Spleen (tissue), 11 donors: Measurements from ENCODE around the gene FASTKD1. TPM values are rescaled to one million over a fixed set of nuclear protein-coding genes. Genes with fewer than 3 reads are reported as not detected.

Source experiments
- DNase-seq: peaks from one replicate; pipeline ENCODE4 v3.0.0-alpha.2; 2020
- H3K27ac ChIP-seq, 8 donors: fragments of 200-600 bp; sonication (generic) in 7 of 8; 1 replicate in 4 of 8; 2 replicates in 4 of 8; pipeline versions ENCODE4 v1.5.0 to v1.8.0; 2016 to 2021; ENCODE audit warnings: inconsistent platforms in 4 of 8, mild to moderate bottlenecking in 4 of 8, moderate library complexity in 1 of 8
- H3K27me3 ChIP-seq, 7 donors: fragments of 200-600 bp; sonication (generic) in 6 of 7; replicated peaks in 1 of 7; 1 replicate in 4 of 7; 2 replicates in 3 of 7; pipeline versions ENCODE4 v1.5.0 to v1.8.0; 2016 to 2021; ENCODE audit warnings: inconsistent platforms in 3 of 7, mild to moderate bottlenecking in 1 of 7
- H3K36me3 ChIP-seq, 6 donors: fragments of 200-600 bp; sonication (generic) in 5 of 6; 1 replicate in 4 of 6; 2 replicates in 2 of 6; pipeline versions ENCODE4 v1.5.0 to v1.8.0; 2016 to 2021; ENCODE audit warnings: inconsistent platforms in 2 of 6
- H3K4me1 ChIP-seq, 6 donors: fragments of 200-600 bp; sonication (generic) in 5 of 6; 1 replicate in 3 of 6; 2 replicates in 3 of 6; pipeline versions ENCODE4 v1.5.0 to v1.8.0; 2016 to 2021; ENCODE audit warnings: inconsistent platforms in 3 of 6
- H3K4me3 ChIP-seq, 8 donors: fragments of 200-600 bp; sonication (generic) in 7 of 8; 1 replicate in 4 of 8; 2 replicates in 4 of 8; pipeline versions ENCODE4 v1.5.0 to v1.8.0; 2016 to 2021; ENCODE audit warnings: inconsistent platforms in 4 of 8, mild to moderate bottlenecking in 4 of 8, moderate library complexity in 2 of 8
- H3K9me3 ChIP-seq, 8 donors: fragments of 200-600 bp; sonication (generic) in 7 of 8; 1 replicate in 4 of 8; 2 replicates in 4 of 8; pipeline versions ENCODE4 v1.5.0 to v1.8.0; 2016 to 2021; ENCODE audit warnings: inconsistent platforms in 4 of 8
- POLR2A ChIP-seq, 3 donors: fragments of 450-650 bp; IDR thresholded peaks; one replicate each; pipeline ENCODE4 v1.5.1; 2017; ENCODE audit warnings: antibody characterized with exemption in 3 of 3, mild to moderate bottlenecking in 1 of 3
- POLR2AphosphoS5 ChIP-seq, 3 donors: sonication (generic); formaldehyde crosslinking; IDR thresholded peaks; one replicate each; pipeline ENCODE4 v1.5.1; 2017; ENCODE audit warnings: antibody characterized with exemption in 3 of 3
- WGBS, 5 donors: extraction: QIAGEN DNeasy Blood & Tissue Kit in 3 of 5; methylation state at CpG; one replicate each; pipeline versions ENCODE4 v1.1.5 to v1.1.7; 2013 to 2018; 5-methylcytosine and 5-hydroxymethylcytosine counted together
- intact Hi-C: fragments of 100-400 bp; cut with DNase I; formaldehyde crosslinking; loops from one replicate; pipeline ENCODE4 v1.15.0; 2023; ENCODE audit warnings: low total_unique reads
- polyA plus RNA-seq, 3 donors: library from polyadenylated mRNA; stranded (reverse); fragments of 200-250 nt; gene quantifications; one replicate each; pipeline ENCODE4 v1.2.1, GENCODE V29; 2013
- total RNA-seq, 7 donors: library from RNA; depleted of rRNA in 3 of 7; stranded (reverse); fragments of >200 nt in 3 of 7; fragmentation: NEBNext Ultra II Directional in 4 of 7; extraction: Animal tissue kit (Norgen Biotek cat#: 25700) in 4 of 7; gene quantifications; one replicate each; pipeline versions ENCODE4 v1.1.0 to v1.2.1, GENCODE V29; 2016 to 2021
- TF ChIP-seq, protein P1 (sequence below), 11 experiments: fragments of 200-600 bp in 7 of 11; fragments of 450-650 bp in 4 of 11; sonication (generic) in 4 of 11; IDR thresholded peaks in 8 of 11; conservative IDR thresholded peaks in 3 of 11; 1 replicate in 7 of 11; 2 replicates in 4 of 11; pipeline versions ENCODE4 v1.4.0 to v1.8.0; 2016 to 2021; ENCODE audit warnings: antibody characterized with exemption in 11 of 11, inconsistent platforms in 4 of 11, mild to moderate bottlenecking in 1 of 11
- donor health status: healthy with polysubstance abuse.
- donor health status: DM: no; HTN: no; CAD: no; lungs with moderate emphysema.
- donor health status: DM: no; HTN: no; CAD: no.
- donor health status: Bipolar disorder and iron deficiency.
- donor health status: healthy.
- donor health status: DM: no; HTN: no; CAD: no.
- donor health status: DM: yes; HTN: yes; CAD: no.

The FASTKD1 gene
- total and polyA plus RNA-seq, 10 donors, result 21.2 to 43.9 (median 28.7) TPM

- no peaks in the 10 kb centered on the region for H3K9me3 ChIP-seq
- 93 to 98% (median 96%) methylated on average over 5 of the region's 5 CpGs for WGBS, 5 donors
- intact Hi-C loops, result no loop called here
- H3K4me1 ChIP-seq, result no peaks in the 10 kb centered on the region
- no peak overlapping the region for H3K4me3 ChIP-seq
- DNase-seq, result no peak
- TF ChIP-seq POLR2AphosphoS5 (IDR thresholded peaks at IDR 0.05) (no peak), POLR2A (IDR thresholded peaks at IDR 0.05) (no peak)
- TF ChIP-seq, protein P1, sequence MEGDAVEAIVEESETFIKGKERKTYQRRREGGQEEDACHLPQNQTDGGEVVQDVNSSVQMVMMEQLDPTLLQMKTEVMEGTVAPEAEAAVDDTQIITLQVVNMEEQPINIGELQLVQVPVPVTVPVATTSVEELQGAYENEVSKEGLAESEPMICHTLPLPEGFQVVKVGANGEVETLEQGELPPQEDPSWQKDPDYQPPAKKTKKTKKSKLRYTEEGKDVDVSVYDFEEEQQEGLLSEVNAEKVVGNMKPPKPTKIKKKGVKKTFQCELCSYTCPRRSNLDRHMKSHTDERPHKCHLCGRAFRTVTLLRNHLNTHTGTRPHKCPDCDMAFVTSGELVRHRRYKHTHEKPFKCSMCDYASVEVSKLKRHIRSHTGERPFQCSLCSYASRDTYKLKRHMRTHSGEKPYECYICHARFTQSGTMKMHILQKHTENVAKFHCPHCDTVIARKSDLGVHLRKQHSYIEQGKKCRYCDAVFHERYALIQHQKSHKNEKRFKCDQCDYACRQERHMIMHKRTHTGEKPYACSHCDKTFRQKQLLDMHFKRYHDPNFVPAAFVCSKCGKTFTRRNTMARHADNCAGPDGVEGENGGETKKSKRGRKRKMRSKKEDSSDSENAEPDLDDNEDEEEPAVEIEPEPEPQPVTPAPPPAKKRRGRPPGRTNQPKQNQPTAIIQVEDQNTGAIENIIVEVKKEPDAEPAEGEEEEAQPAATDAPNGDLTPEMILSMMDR (IDR thresholded peaks at IDR 0.05 in 8 of 11, conservative IDR thresholded peaks at IDR 0.05 in 3 of 11), result no peak
- H3K27ac ChIP-seq, result no peak overlapping the region
- H3K36me3 ChIP-seq, result peaks cover 0 to 41% (median 0%) of the 10 kb centered on the region in 6 donors
- H3K27me3 ChIP-seq, result no peaks in the 10 kb centered on the region
Observed at GRCh38 chr2:169495310-169495928, 78.2 kb downstream of the FASTKD1 start.

- Histone ChIP-seq H3K9me3 (no peaks in the 10 kb centered on the region), H3K4me3 (no peak overlapping the region), H3K27ac (no peak overlapping the region), H3K4me1 (no peaks in the 10 kb centered on the region), H3K27me3 (no peaks in the 10 kb centered on the region), H3K36me3 (peaks cover 0 to 35% (median 0%) of the 10 kb centered on the region in 6 donors)
- WGBS, 5 donors, result 90 to 97% (median 93%) methylated on average over 2 of the region's 2 CpGs
- DNase-seq, result no peak
- TF ChIP-seq POLR2A (IDR thresholded peaks at IDR 0.05) (no peak), POLR2AphosphoS5 (IDR thresholded peaks at IDR 0.05) (no peak)
- TF ChIP-seq, protein P1 (IDR thresholded peaks at IDR 0.05 in 8 of 11, conservative IDR thresholded peaks at IDR 0.05 in 3 of 11), result no peak
- intact Hi-C loops, result no loop called here
Observed at GRCh38 chr2:169493360-169493759, 80.3 kb downstream of the FASTKD1 start.

DNA sequence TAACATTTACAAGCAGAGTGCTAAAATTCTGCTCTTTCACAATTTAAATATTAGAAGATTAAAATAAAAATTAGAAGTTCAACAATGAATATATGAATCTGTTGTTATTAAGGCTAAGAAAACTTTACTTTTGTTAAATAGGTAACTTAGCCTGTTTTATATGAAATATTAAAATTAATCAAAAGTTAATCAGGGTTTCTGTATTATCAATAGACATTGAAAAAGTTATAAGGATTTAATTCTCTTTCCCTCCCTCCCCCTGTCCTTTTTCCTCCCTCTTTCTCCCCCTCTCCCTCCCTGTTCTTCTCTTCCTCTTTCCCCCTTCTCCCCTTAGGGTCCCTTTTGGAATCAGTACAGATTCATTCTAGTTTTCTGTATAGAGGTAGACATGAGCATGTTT lies 82.3 kb downstream of the FASTKD1 start:
- H3K36me3 ChIP-seq, result peaks cover 0 to 41% (median 0%) of the 10 kb centered on the region in 6 donors
- no peaks in the 10 kb centered on the region for H3K4me1 ChIP-seq
- no peak overlapping the region for H3K27ac ChIP-seq
- intact Hi-C loops, result no loop called here
- DNase-seq, result no peak
- H3K9me3 ChIP-seq, result no peaks in the 10 kb centered on the region
- H3K27me3 ChIP-seq, result no peaks in the 10 kb centered on the region
- no peak overlapping the region for H3K4me3 ChIP-seq
- no peak for TF ChIP-seq POLR2AphosphoS5 (IDR thresholded peaks at IDR 0.05)
- TF ChIP-seq POLR2A (IDR thresholded peaks at IDR 0.05), result no peak
- TF ChIP-seq, protein P1 (IDR thresholded peaks at IDR 0.05 in 8 of 11, conservative IDR thresholded peaks at IDR 0.05 in 3 of 11), result no peak

DNA sequence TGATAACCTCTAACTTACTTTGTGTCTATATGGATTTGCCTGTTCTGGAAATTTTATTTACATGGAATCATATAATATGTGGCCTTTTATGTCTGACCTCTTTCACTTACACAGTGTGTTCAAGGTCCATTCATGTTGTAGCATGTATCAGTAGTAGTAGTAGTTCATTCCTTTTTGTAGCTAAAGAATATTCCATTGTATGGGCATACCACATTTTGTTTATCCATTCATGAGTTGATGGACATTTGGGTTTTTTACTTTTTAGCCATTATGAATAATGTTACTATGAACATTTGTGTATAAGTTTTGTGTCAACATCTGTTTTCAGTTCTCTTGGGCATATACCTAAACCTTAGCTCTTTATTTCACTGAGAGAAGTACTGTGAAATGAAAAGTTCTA lies 82.8 kb downstream of the FASTKD1 start:
- no peaks in the 10 kb centered on the region for H3K27me3 ChIP-seq
- peaks cover 0 to 39% (median 0%) of the 10 kb centered on the region in 6 donors for H3K36me3 ChIP-seq
- TF ChIP-seq POLR2AphosphoS5 (IDR thresholded peaks at IDR 0.05) (no peak), POLR2A (IDR thresholded peaks at IDR 0.05) (no peak)
- TF ChIP-seq, protein P1 (IDR thresholded peaks at IDR 0.05 in 8 of 11, conservative IDR thresholded peaks at IDR 0.05 in 3 of 11), result no peak
- DNase-seq, result no peak
- no peak overlapping the region for H3K4me3 ChIP-seq
- intact Hi-C loops, result no loop called here
- no peak overlapping the region for H3K27ac ChIP-seq
- H3K9me3 ChIP-seq, result no peaks in the 10 kb centered on the region
- H3K4me1 ChIP-seq, result no peaks in the 10 kb centered on the region
